IMR-90 (cell line): ENCODE measurements around the gene TBC1D22B. TPM values are rescaled to one million over a fixed set of nuclear protein-coding genes. Genes with fewer than 3 reads are reported as not detected.

Source experiments
- ATAC-seq: fragments of 200-7000 bp; cut with Tn5 transposase; 2 replicates; pipeline ENCODE4 v1.9.1; 2020; ENCODE audit warnings: low read depth, mild to moderate bottlenecking, moderate library complexity
- BruUV-seq: library from RNA; stranded (reverse); fragments of 400-500 nt; replicated peaks from 2 replicates; lab custom pipeline; 2021; lab: Mats Ljungman, UMichigan
- CTCF ChIA-PET: fragments of 300-600 bp; formaldehyde crosslinking; extraction: SDS; loops from one replicate; lab custom pipeline; 2021; ENCODE audit warnings: antibody characterized with exemption; lab: Yijun Ruan, JAX
- POLR2A ChIA-PET: fragments of 300-600 bp; sonication (Branson Sonifier 250); formaldehyde crosslinking; loops from one replicate; lab custom pipeline; 2022; ENCODE audit warnings: antibody characterized with exemption; ENCODE audit not compliant: unreplicated experiment; lab: Charles Lee
- DNase-seq: peaks from one replicate; pipeline ENCODE4 v3.0.0; 2013
- H2AFZ ChIP-seq: replicated peaks from 2 replicates; pipeline ENCODE3; 2013; ENCODE audit warnings: low read length, mild to moderate bottlenecking; ENCODE audit not compliant: poor library complexity
- H2AK5ac ChIP-seq: 2 replicates; pipeline ENCODE4 v1.6.1; 2013; ENCODE audit warnings: low read depth, low read length, inconsistent platforms
- H2AK9ac ChIP-seq: replicated peaks from 2 replicates; pipeline ENCODE3; 2013; ENCODE audit warnings: mild to moderate bottlenecking, low read depth, low read length, moderate library complexity; ENCODE audit not compliant: poor library complexity
- H2BK120ac ChIP-seq: 2 replicates; pipeline ENCODE4 v1.6.1; 2013; ENCODE audit warnings: low read depth, low read length, inconsistent platforms
- H2BK15ac ChIP-seq: 3 replicates; pipeline ENCODE4 v1.6.1; 2013; ENCODE audit warnings: low read depth, low read length, inconsistent platforms
- H2BK20ac ChIP-seq: 2 replicates; pipeline ENCODE4 v1.6.1; 2013; ENCODE audit warnings: low read depth, mild to moderate bottlenecking, inconsistent platforms, low read length, moderate library complexity
- H2BK5ac ChIP-seq: 2 replicates; pipeline ENCODE4 v1.6.1; 2013; ENCODE audit warnings: mild to moderate bottlenecking, low read depth, low read length, inconsistent platforms; ENCODE audit not compliant: poor library complexity, severe bottlenecking
- H3K14ac ChIP-seq: replicated peaks from 2 replicates; pipeline ENCODE4 v1.6.1; 2013; ENCODE audit warnings: low read depth, low read length, inconsistent platforms
- H3K18ac ChIP-seq: 2 replicates; pipeline ENCODE4 v1.6.1; 2013; ENCODE audit warnings: low read depth, low read length, control low read depth
- H3K23ac ChIP-seq: 2 replicates; pipeline ENCODE4 v1.6.1; 2013; ENCODE audit warnings: low read depth, low read length, inconsistent platforms
- H3K27ac ChIP-seq: 2 replicates; pipeline ENCODE4 v1.5.1; 2013; ENCODE audit warnings: mild to moderate bottlenecking, control low read depth, low read length; ENCODE audit not compliant: insufficient read depth
- H3K27me3 ChIP-seq: 2 replicates; pipeline ENCODE4 v1.6.1; 2013; ENCODE audit warnings: low read length; ENCODE audit not compliant: control insufficient read depth, insufficient read depth
- H3K36me3 ChIP-seq: 2 replicates; pipeline ENCODE4 v1.6.1; 2013; ENCODE audit warnings: low read length, mixed read lengths; ENCODE audit not compliant: control insufficient read depth, insufficient read depth
- H3K4ac ChIP-seq: 2 replicates; pipeline ENCODE4 v1.6.1; 2013; ENCODE audit warnings: low read depth, low read length, inconsistent platforms
- H3K4me1 ChIP-seq: 2 replicates; pipeline ENCODE4 v1.6.1; 2013; ENCODE audit warnings: low read length, mixed read lengths; ENCODE audit not compliant: control insufficient read depth, insufficient read depth
- H3K4me2 ChIP-seq: 2 replicates; pipeline ENCODE4 v1.6.1; 2013; ENCODE audit warnings: low read depth, mild to moderate bottlenecking, control low read depth, low read length, moderate library complexity
- H3K4me3 ChIP-seq: 2 replicates; pipeline ENCODE4 v1.5.1; 2013; ENCODE audit warnings: low read depth, mild to moderate bottlenecking, control low read depth, low read length, moderate library complexity; ENCODE audit not compliant: insufficient read depth
- H3K56ac ChIP-seq: 2 replicates; pipeline ENCODE4 v1.6.1; 2013; ENCODE audit warnings: low read length, inconsistent platforms; ENCODE audit not compliant: insufficient read depth; ENCODE audit errors: extremely low read depth
- H3K79me1 ChIP-seq, 2 experiments: 2 replicates each; pipeline ENCODE4 v1.6.1; 2013; ENCODE audit warnings: low read length in 2 of 2, inconsistent platforms in 1 of 2, low read depth in 1 of 2
- H3K9ac ChIP-seq: 2 replicates; pipeline ENCODE4 v1.6.1; 2013; ENCODE audit warnings: low read depth, low read length, control low read depth
- H3K9me1 ChIP-seq: 2 replicates; pipeline ENCODE4 v1.6.1; 2013; ENCODE audit warnings: low read length, inconsistent platforms; ENCODE audit not compliant: insufficient read depth
- H3K9me3 ChIP-seq: 2 replicates; pipeline ENCODE4 v1.6.1; 2013; ENCODE audit warnings: low read length; ENCODE audit not compliant: control insufficient read depth, insufficient read depth
- H4K20me1 ChIP-seq: 2 replicates; pipeline ENCODE4 v1.6.1; 2013; ENCODE audit warnings: low read length, inconsistent platforms; ENCODE audit not compliant: insufficient read depth
- H4K5ac ChIP-seq: 2 replicates; pipeline ENCODE4 v1.6.1; 2013; ENCODE audit warnings: mild to moderate bottlenecking, low read depth, low read length, control low read depth
- H4K8ac ChIP-seq, 2 experiments: 2 replicates each; pipeline ENCODE4 v1.6.1; 2013; ENCODE audit warnings: low read depth in 2 of 2, low read length in 2 of 2, control low read depth in 1 of 2, inconsistent platforms in 1 of 2
- H4K91ac ChIP-seq: 2 replicates; pipeline ENCODE4 v1.6.1; 2013; ENCODE audit warnings: low read depth, low read length, inconsistent platforms; ENCODE audit not compliant: insufficient read depth
- BHLHE40 ChIP-seq: fragments of 150-350 bp; IDR thresholded peaks from 2 replicates; pipeline ENCODE4 v1.6.1; 2016; ENCODE audit warnings: mild to moderate bottlenecking, low read depth, low read length
- CEBPB ChIP-seq: IDR thresholded peaks from 2 replicates; pipeline ENCODE4 v1.6.1; 2012; ENCODE audit warnings: low read depth, low read length, improper control_type of control experiment
- CHD1 ChIP-seq: IDR thresholded peaks from 2 replicates; pipeline ENCODE4 v1.6.1; 2012; ENCODE audit warnings: low read depth, low read length, improper control_type of control experiment
- FOS ChIP-seq: fragments of 150-350 bp; IDR thresholded peaks from 2 replicates; pipeline ENCODE4 v1.6.1; 2016; ENCODE audit warnings: low read depth, low read length
- MAFK ChIP-seq: IDR thresholded peaks from 2 replicates; pipeline ENCODE4 v1.6.1; 2012; ENCODE audit warnings: low read depth, low read length, improper control_type of control experiment
- MAZ ChIP-seq: IDR thresholded peaks from 2 replicates; pipeline ENCODE4 v1.6.1; 2012; ENCODE audit warnings: low read depth, mild to moderate bottlenecking, low read length, improper control_type of control experiment, moderate library complexity, borderline replicate concordance
- MXI1 ChIP-seq: IDR thresholded peaks from 2 replicates; pipeline ENCODE4 v1.6.1; 2012; ENCODE audit warnings: low read depth, mild to moderate bottlenecking, low read length, moderate library complexity, borderline replicate concordance
- NFE2L2 ChIP-seq: fragments of 150-350 bp; IDR thresholded peaks from 2 replicates; pipeline ENCODE4 v1.6.1; 2016; ENCODE audit warnings: low read depth, mild to moderate bottlenecking, low read length
- POLR2A ChIP-seq: IDR thresholded peaks from 2 replicates; pipeline ENCODE4 v1.6.1; 2012; ENCODE audit warnings: mild to moderate bottlenecking, low read depth, low read length
- RAD21 ChIP-seq: IDR thresholded peaks from 2 replicates; pipeline ENCODE4 v1.6.1; 2012; ENCODE audit warnings: low read length, improper control_type of control experiment
- RCOR1 ChIP-seq: IDR thresholded peaks from 2 replicates; pipeline ENCODE4 v1.6.1; 2012; ENCODE audit warnings: mild to moderate bottlenecking, low read length, improper control_type of control experiment; ENCODE audit not compliant: insufficient replicate concordance
- RFX5 ChIP-seq: IDR thresholded peaks from 2 replicates; pipeline ENCODE4 v1.8.0; 2012; ENCODE audit warnings: low read depth, mild to moderate bottlenecking, low read length, moderate library complexity
- SMC3 ChIP-seq: fragments of 150-350 bp; IDR thresholded peaks from 2 replicates; pipeline ENCODE4 v1.6.1; 2016; ENCODE audit warnings: low read depth, mild to moderate bottlenecking, antibody characterized with exemption, low read length, moderate library complexity
- USF2 ChIP-seq: fragments of 150-350 bp; IDR thresholded peaks from 2 replicates; pipeline ENCODE4 v1.6.1; 2017; ENCODE audit warnings: mild to moderate bottlenecking, antibody characterized with exemption, low read length, low read depth
- WGBS, 2 experiments: methylation state at CpG; one replicate each; pipeline versions ENCODE4 v1.1.5 to v1.1.7; 2013; ENCODE audit warnings: missing lambda C conversion rate in 2 of 2; ENCODE audit not compliant: insufficient read length in 1 of 2; ENCODE audit errors: extremely low coverage in 2 of 2; 5-methylcytosine and 5-hydroxymethylcytosine counted together
- dilution Hi-C: fragments of 300-500 bp; cut with HindIII; formaldehyde crosslinking; loops from one replicate; pipeline ENCODE4 v1.14.3; 2018; ENCODE audit warnings: low sequenced_read_pairs; ENCODE audit not compliant: unreplicated experiment
- in situ Hi-C: fragments of 300-500 bp; cut with MboI; formaldehyde crosslinking; loops from 3 replicates; pipeline ENCODE4 v1.14.3; 2019; ENCODE audit warnings: low sequenced_read_pairs, inconsistent platforms, mixed read lengths
- intact Hi-C: fragments of 100-400 bp; cut with micrococcal nuclease; formaldehyde crosslinking; loops from 2 replicates; pipeline ENCODE4 v1.10.0; 2022
- polyA plus RNA-seq, 3 experiments: library from polyadenylated mRNA; depleted of rRNA; stranded (reverse); fragments of >200 nt; gene quantifications; 2 replicates each; pipeline ENCODE4 v1.2.3, GENCODE V29; 2012; ENCODE audit warnings: low replicate concordance in 1 of 3
- total RNA-seq: library from RNA; depleted of rRNA; stranded (reverse); fragments of >200 nt; gene quantifications from 2 replicates; pipeline ENCODE4 v1.2.3, GENCODE V29; 2012
- TF ChIP-seq, protein P1 (sequence below): fragments of 150-350 bp; IDR thresholded peaks from 2 replicates; pipeline ENCODE4 v1.6.1; 2016; ENCODE audit warnings: low read depth, mild to moderate bottlenecking, low read length, moderate library complexity, borderline replicate concordance
- TF ChIP-seq, protein P2 (sequence below): conservative IDR thresholded peaks from 2 replicates; pipeline ENCODE4 v1.5.1; 2012; ENCODE audit warnings: mild to moderate bottlenecking, low read depth, low read length, improper control_type of control experiment

The TBC1D22B gene
- total and polyA plus RNA-seq, 2 of the 4 experiments (the other 2 are of a cell fraction), result 6.6 to 7.5 TPM

GRCh38 chr6:37283671-37284151, 26.1 kb downstream of the TBC1D22B start:
- no peak overlapping the region for H3K4me2 ChIP-seq
- intact Hi-C loops (no loop called here), dilution Hi-C loops (no loop called here), in situ Hi-C loops (no loop called here)
- WGBS, 2 experiments, result 40% methylated on average over 1 of the region's 3 CpGs; no CpG with 5 or more reads in 1 of the 2 experiments
- no peak overlapping the region for H2BK15ac ChIP-seq
- no peak overlapping the region for H3K27ac ChIP-seq
- ATAC-seq (peak; percentile 48), DNase-seq (no peak)
- H4K91ac ChIP-seq, result no peak overlapping the region
- no peak overlapping the region for H2AK5ac ChIP-seq
- H3K27me3 ChIP-seq, result no peaks in the 10 kb centered on the region
- peaks cover 27% of the 10 kb centered on the region for H3K4me1 ChIP-seq
- H3K23ac ChIP-seq, result no peak overlapping the region
- H3K4ac ChIP-seq, result no peak overlapping the region
- H3K18ac ChIP-seq, result no peak overlapping the region
- H3K9ac ChIP-seq, result no peak overlapping the region
- peaks cover 47% of the 10 kb centered on the region for H3K36me3 ChIP-seq
- H4K5ac ChIP-seq, result no peak overlapping the region
- peaks cover 25% of the 10 kb centered on the region for H4K20me1 ChIP-seq
- H3K9me3 ChIP-seq, result no peaks in the 10 kb centered on the region
- CTCF ChIA-PET, result interaction anchor here (0.8 to 0.9 kb wide), 2 partner anchors 21 to 56 kb away, joined by 3 read pairs; no protein-coding TSS in a partner anchor
- H2BK5ac ChIP-seq, result no peak overlapping the region
- POLR2A ChIA-PET, result no interaction called here
- no peak overlapping the region for H3K4me3 ChIP-seq
- no peak for TF ChIP-seq NFE2L2
- no peak for TF ChIP-seq CHD1
- no peak for TF ChIP-seq FOS
- TF ChIP-seq, protein P1, sequence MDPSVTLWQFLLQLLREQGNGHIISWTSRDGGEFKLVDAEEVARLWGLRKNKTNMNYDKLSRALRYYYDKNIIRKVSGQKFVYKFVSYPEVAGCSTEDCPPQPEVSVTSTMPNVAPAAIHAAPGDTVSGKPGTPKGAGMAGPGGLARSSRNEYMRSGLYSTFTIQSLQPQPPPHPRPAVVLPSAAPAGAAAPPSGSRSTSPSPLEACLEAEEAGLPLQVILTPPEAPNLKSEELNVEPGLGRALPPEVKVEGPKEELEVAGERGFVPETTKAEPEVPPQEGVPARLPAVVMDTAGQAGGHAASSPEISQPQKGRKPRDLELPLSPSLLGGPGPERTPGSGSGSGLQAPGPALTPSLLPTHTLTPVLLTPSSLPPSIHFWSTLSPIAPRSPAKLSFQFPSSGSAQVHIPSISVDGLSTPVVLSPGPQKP, result no peak
- TF ChIP-seq RAD21, result no peak
- TF ChIP-seq, protein P2, sequence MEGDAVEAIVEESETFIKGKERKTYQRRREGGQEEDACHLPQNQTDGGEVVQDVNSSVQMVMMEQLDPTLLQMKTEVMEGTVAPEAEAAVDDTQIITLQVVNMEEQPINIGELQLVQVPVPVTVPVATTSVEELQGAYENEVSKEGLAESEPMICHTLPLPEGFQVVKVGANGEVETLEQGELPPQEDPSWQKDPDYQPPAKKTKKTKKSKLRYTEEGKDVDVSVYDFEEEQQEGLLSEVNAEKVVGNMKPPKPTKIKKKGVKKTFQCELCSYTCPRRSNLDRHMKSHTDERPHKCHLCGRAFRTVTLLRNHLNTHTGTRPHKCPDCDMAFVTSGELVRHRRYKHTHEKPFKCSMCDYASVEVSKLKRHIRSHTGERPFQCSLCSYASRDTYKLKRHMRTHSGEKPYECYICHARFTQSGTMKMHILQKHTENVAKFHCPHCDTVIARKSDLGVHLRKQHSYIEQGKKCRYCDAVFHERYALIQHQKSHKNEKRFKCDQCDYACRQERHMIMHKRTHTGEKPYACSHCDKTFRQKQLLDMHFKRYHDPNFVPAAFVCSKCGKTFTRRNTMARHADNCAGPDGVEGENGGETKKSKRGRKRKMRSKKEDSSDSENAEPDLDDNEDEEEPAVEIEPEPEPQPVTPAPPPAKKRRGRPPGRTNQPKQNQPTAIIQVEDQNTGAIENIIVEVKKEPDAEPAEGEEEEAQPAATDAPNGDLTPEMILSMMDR, result no peak
- TF ChIP-seq MAFK, result no peak
- TF ChIP-seq MXI1, result no peak
- no peak for TF ChIP-seq POLR2A
- no peak for TF ChIP-seq CEBPB
- no peak for TF ChIP-seq MAZ
- TF ChIP-seq SMC3, result no peak
- no peak for TF ChIP-seq RCOR1
- no peak for TF ChIP-seq RFX5
- no peak for TF ChIP-seq USF2
- no peak for TF ChIP-seq BHLHE40
- H4K8ac ChIP-seq, result no peak overlapping the region
- peaks cover 21 to 43% of the 10 kb centered on the region in 2 experiments for H3K79me1 ChIP-seq
- no peak overlapping the region for H2AK9ac ChIP-seq
- H2BK120ac ChIP-seq, result no peak overlapping the region
- H3K14ac ChIP-seq, result no peak overlapping the region
- no peak overlapping the region for H2AFZ ChIP-seq
- no peak overlapping the region for H2BK20ac ChIP-seq
- H3K56ac ChIP-seq, result no peak overlapping the region
- BruUV-seq, result no TSS peak
- H3K9me1 ChIP-seq, result peaks cover 18% of the 10 kb centered on the region; the same call in 1 of the 2 replicates
